DMS 273 treated with DMSO at 0.1 percent for 48 hours (cell line): ENCODE data around the gene PTPRR.

Experiments
- DNase-seq: peaks from one replicate; lab custom pipeline; 2025; lab: John Stamatoyannopoulos, UW

Gene PTPRR

DNA sequence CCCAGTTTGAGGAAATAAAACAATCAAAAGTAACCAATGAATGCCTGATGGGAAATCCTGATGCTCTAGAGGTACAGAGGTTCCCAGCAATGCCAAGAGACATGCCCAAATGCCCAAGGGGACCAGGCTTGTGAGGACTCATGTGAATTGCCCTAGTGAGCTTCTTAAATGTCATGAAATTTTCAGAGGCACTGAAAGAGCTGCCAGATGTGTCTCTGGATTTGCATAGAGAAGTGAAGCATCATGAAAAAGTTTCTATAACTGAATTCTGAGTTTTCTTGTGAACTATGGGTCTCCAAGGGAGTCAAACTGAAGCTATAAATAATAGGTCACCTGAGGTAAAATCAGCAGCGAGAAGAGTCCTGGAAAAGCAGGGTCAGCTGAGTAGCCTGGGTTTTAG is 9.9 kb downstream of the PTPRR start:
- no peak for DNase-seq

DNA sequence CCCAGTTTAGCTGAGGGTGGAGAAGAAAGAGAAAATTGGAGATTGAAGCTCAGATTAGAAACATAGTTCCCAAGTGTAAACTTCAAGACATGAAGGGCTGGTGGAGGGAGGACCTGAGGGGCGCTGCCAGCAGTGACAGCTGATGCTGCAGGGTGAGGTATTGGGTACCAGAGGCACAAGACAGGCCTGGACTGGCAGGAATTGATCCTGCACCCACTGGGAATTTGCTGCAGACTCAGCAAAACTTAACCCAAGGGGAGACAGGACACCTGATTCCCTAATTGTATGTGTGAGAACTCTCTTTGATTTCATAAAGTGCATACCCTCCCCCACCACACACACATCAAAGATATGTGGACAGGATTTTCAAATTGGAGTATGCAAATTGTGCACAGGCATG is 11.6 kb downstream of the PTPRR start:
- no peak for DNase-seq

DNA sequence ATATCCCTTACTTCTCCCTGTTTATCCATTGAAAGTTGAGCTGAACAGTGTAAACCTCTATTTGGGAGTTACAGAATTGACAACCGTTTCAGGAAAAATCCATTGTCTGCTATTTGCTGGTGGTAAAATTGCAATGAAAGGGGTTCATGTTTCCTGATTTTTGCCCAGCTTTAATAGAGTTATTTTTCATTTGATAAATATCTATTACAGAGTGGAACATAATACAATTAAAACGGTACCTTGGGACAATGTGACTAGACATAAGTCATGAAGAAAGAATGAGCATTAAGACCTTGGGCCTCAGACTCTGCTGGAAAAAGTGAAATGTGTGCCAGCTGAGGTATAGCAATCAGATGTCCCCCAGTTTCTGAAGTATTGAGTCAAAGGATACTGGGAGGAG is 13.1 kb downstream of the PTPRR start:
- no peak for DNase-seq

- no peak for DNase-seq
These were observed 24.6 kb downstream of the PTPRR start for GRCh38 chr12:70895956-70896355.

GRCh38 chr12:70892593-70892992 is 27.9 kb downstream of the PTPRR start:
- no peak for DNase-seq

GRCh38 chr12:70890895-70891832 is 29.4 kb downstream of the PTPRR start:
- no peak for DNase-seq

- DNase-seq = peak; percentile 58
These were observed 34.6 kb downstream of the PTPRR start for GRCh38 chr12:70885956-70886355.

DNA sequence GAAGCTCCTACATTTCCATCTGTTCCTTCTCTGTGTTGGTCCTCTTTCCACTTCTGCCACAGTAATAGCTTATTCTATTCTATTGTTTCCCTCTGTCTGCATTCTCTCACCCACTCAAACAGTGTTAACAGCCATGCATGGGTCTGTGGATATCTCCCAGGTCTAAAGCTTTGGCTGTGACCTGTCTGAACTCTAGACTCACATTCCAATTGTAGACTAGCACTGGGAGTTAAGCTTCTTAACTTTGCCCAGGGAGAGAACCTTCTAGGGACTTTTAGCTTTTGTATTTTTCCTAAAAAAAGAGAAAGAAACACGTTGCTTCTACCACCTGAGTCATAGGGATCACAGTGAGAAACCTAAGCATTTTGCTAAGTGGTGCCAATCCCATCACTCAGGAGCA is 36.7 kb downstream of the PTPRR start:
- DNase-seq = no peak

GRCh38 chr12:70880744-70881143 is 39.8 kb downstream of the PTPRR start:
- no peak for DNase-seq

GRCh38 chr12:70876952-70877351 is 43.6 kb downstream of the PTPRR start:
- no peak for DNase-seq

GRCh38 chr12:70875628-70876027 is 44.9 kb downstream of the PTPRR start:
- no peak for DNase-seq

- DNase-seq = no peak
These were observed 65.5 kb downstream of the PTPRR start for GRCh38 chr12:70854881-70855568.

DNA sequence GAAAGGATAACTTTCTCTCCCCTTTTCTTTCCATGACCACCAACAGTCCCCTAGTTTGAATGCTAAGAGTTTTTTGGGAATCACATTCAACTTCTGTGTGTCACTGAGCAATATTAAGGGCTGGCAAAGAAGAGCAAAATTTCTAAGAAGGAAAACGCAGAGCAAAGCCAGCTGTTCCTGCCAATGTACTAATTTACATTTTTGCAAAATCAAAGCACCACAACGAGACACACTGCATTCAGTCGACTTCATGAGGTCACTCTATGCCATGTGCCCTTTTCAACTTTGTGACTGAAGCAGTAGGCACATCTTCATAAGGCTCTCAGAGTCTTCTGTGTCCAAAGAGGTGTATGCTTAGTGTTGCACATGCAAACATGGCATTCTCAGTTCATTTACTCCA is 66.4 kb downstream of the PTPRR start:
- no peak for DNase-seq

DNA sequence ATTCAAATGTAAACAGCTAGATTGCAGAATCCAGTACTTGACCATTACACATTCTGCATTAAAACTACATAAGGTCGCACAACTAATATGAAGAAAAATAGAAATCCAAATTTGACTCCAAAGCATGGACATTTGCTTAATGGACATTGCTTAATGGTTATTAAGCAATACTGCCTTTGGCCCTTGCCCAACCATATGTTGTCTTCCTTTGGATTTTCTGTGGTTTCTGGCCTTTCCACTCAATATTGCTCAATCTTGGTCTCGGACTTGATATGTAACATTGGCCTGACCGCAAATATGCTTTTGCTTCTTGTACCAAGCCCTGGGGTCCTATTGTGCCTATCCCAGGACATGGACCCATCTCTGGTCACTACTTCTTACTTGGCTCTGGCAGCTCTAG is 67.2 kb downstream of the PTPRR start:
- no peak for DNase-seq

DNA sequence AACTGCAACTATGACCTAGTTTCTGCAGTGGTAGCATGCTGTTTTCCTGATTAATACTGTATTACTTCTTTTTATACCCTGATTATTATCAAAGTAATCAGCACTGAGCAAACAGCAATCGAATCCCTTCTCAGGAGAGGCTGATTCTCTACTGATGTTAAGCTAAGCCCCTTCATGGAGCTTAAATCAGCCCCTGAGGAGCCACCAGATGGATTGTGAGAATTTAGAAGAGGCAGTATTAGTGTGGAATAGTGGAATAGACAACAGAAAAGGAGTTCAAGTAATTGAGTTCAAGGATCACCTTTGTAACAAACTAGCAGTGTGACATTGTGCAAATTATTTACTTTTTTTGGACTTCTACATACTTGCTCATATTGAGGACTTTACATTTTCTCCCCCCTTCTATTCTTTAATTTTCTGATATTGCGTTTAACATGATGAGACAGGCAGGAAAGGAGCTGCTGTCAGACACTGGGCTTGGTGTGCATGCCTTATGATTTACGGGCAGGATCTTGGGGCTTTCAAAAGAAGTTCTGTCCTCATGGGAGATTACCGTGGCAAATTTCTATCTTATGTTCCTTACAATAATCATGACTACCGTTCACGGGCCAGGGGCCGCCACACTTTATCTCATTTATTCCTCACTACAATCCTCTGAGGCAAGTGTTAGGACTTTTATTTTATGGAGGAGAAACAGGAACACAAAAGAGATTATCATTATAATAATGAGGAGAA is 68.0 kb downstream of the PTPRR start:
- no peak for DNase-seq

DNA sequence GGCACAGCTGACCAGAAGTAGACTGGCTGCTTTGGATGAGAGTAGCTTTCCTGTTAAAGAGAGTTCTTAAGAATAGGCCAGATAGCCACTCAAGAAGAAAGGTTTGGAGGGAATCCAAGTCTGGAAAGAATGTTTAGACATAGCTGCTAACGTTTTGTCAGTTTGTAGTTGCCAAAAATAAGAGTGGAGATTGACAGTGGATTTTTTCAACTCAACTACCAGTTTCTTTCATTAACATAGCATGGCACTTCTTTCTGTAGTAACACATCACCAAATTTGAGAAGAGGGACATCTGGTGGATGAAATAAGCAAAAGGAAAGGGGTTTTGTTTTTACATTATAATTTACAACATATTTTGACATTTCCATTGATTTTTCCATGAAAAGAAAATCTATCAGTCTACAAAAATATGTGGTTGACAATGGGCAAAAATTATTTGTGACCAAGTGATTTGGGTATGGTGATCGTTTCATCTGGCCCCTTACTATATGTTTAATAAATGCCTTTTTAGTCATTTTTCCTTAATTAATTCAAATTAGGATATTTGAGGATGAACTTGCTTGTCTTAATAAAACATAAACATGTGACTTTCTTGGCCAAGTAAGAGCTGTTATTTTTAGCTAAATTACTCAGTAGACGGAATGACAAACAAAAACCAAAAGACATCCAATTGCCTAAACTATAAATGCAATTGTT is 71.1 kb downstream of the PTPRR start:
- DNase-seq = no peak

- DNase-seq = no peak
These were observed 72.7 kb downstream of the PTPRR start for GRCh38 chr12:70847871-70848270.

DNA sequence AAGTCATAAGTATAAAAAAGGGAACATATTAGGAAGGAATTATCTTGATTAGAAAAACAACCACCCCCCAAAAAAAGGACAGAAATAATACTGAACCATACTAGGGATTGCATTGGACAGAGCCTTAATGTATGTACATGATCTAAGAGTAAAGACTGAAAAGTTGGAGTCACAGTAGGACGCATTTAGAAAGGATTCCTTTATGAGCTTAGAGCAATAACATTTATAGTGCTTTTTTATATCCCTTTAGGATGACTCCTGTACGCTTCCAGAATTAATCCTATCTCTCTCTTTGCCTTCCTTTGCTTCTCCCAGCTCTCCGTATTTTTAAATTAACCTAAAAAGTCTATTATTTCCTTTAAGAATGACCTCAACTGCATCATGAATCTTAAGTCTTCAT is 75.3 kb downstream of the PTPRR start:
- DNase-seq = no peak

GRCh38 chr12:70843363-70843762 is 77.2 kb downstream of the PTPRR start:
- DNase-seq = no peak

DNA sequence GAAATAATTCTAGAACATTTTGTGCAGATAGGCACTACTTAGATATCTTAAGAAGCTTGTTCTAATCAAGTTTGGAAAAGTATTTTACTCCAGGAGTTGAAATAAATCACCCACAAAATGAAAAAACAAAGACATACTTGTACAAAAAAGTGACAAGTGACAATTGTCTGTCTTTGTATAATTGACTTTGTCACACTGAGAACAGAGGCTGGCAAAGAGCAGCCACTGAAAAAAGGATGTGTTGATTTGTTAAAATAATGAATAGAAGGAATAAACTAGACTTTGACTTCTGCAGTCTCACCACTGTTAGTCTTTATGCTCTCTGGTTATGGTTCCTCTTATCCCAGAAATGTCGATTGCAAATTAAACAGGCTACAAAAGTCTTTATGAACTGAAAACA is 77.6 kb downstream of the PTPRR start:
- DNase-seq = no peak

DNA sequence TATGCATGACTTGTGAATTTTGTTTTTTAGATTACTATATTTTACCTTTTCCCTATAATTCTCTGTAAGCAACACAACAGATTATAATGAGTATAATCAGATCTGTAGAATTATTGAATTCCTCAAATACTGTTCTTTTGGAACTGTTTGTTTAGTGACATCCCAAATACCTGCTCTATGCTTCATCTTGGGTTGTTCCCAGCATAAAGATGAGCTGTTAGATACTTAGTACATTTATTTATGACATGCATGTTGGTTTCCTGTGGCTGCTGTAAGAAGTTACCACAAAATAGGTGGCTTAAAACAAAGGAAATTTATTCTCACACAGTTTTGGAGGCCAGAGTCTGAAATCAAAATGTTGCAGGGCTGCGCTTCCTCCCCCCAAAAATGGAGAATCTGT is 78.4 kb downstream of the PTPRR start:
- DNase-seq = no peak
